HepG2 (cell line): ENCODE results near the gene CCDC57. TPM values are rescaled to one million over a fixed set of nuclear protein-coding genes. Genes with fewer than 3 reads are reported as not detected.

Experiments
- ARHGAP35 ChIP-seq: sonication (generic); formaldehyde crosslinking; IDR thresholded peaks from 2 replicates; pipeline ENCODE4 v1.9.0; 2022; ENCODE audit warnings: mild to moderate bottlenecking, inconsistent platforms, moderate library complexity, missing genetic modification reagents, borderline replicate concordance
- ATF7-NPFF ChIP-seq: sonication (generic); formaldehyde crosslinking; IDR thresholded peaks from 2 replicates; pipeline ENCODE4 v1.8.1; 2023; ENCODE audit warnings: mild to moderate bottlenecking, low read depth, missing genetic modification reagents, moderate library complexity
- ETV5 ChIP-seq: IDR thresholded peaks from 2 replicates; pipeline ENCODE4 v1.6.1; 2018; ENCODE audit warnings: missing biosample characterization, missing genetic modification reagents, inconsistent platforms, borderline replicate concordance
- FOXA1 ChIP-seq, 2 experiments: fragments of 450-650 bp in 1 of 2; sonication (generic) in 1 of 2; formaldehyde crosslinking in 1 of 2; IDR thresholded peaks; 2 replicates each; pipeline versions ENCODE4 v1.4.0 to v1.6.1; 2016 to 2020; ENCODE audit warnings: missing genetic modification reagents in 1 of 2
- FOXK1 ChIP-seq: sonication (generic); formaldehyde crosslinking; IDR thresholded peaks from 2 replicates; pipeline ENCODE4 v1.4.0; 2020; ENCODE audit warnings: low read depth, missing genetic modification reagents, borderline replicate concordance
- HCFC1 ChIP-seq: fragments of 150-350 bp; IDR thresholded peaks from 2 replicates; pipeline ENCODE4 v1.6.1; 2014; ENCODE audit warnings: low read depth, low read length
- PHF20 ChIP-seq: sonication (generic); formaldehyde crosslinking; IDR thresholded peaks from 2 replicates; pipeline ENCODE4 v1.5.0; 2020; ENCODE audit warnings: mild to moderate bottlenecking, missing genetic modification reagents
- TSC22D2 ChIP-seq: sonication (generic); formaldehyde crosslinking; IDR thresholded peaks from 2 replicates; pipeline ENCODE4 v1.5.1; 2020; ENCODE audit warnings: missing genetic modification reagents, mild to moderate bottlenecking, borderline replicate concordance
- ZNF205 ChIP-seq: IDR thresholded peaks from 2 replicates; pipeline ENCODE4 v1.6.1; 2018; ENCODE audit warnings: missing biosample characterization, missing genetic modification reagents
- ZNF446 ChIP-seq: sonication (generic); formaldehyde crosslinking; IDR thresholded peaks from 2 replicates; pipeline ENCODE4 v1.5.0; 2020; ENCODE audit warnings: mild to moderate bottlenecking, missing genetic modification reagents
- ZNF547 ChIP-seq: sonication (generic); formaldehyde crosslinking; IDR thresholded peaks from 2 replicates; pipeline ENCODE4 v1.5.1; 2020; ENCODE audit warnings: mild to moderate bottlenecking, missing genetic modification reagents
- ZNF556 ChIP-seq: sonication (generic); formaldehyde crosslinking; IDR thresholded peaks from 2 replicates; pipeline ENCODE4 v1.4.0; 2020; ENCODE audit warnings: mild to moderate bottlenecking, missing genetic modification reagents, borderline replicate concordance
- ZNF563 ChIP-seq: sonication (generic); formaldehyde crosslinking; IDR thresholded peaks from 2 replicates; pipeline ENCODE4 v1.8.0; 2022; ENCODE audit warnings: mild to moderate bottlenecking, moderate library complexity, missing genetic modification reagents
- polyA plus RNA-seq, 8 experiments: library from polyadenylated mRNA; depleted of rRNA in 3 of 8; stranded (reverse) in 7 of 8; unstranded in 1 of 8; fragments of >200 nt; fragmentation: Illumina TruSeq in 4 of 8; extraction: Trizol in 4 of 8; gene quantifications; 2 replicates each; pipeline versions ENCODE4 v1.2.1 to v1.2.3, GENCODE V29; 2011 to 2016; ENCODE audit warnings: low read depth in 4 of 8, missing spikeins in 1 of 8, mixed read lengths in 1 of 8; ENCODE audit not compliant: insufficient read depth in 1 of 8
- total RNA-seq, 5 experiments: library from RNA; depleted of rRNA; stranded (reverse); fragments of >200 nt; fragmentation: Illumina TruSeq; extraction: Trizol; gene quantifications; 2 replicates each; pipeline ENCODE4 v1.2.3, GENCODE V29; 2016; ENCODE audit warnings: low read depth in 1 of 5
- TF ChIP-seq, protein P1 (sequence below): sonication (generic); formaldehyde crosslinking; IDR thresholded peaks from 2 replicates; pipeline ENCODE4 v1.4.0; 2020; ENCODE audit warnings: missing genetic modification reagents
- TF ChIP-seq, protein P2 (sequence below), 2 experiments: sonication (generic) in 1 of 2; formaldehyde crosslinking in 1 of 2; IDR thresholded peaks; 2 replicates each; pipeline versions ENCODE4 v1.4.0 to v1.6.1; 2016 to 2020; ENCODE audit warnings: borderline replicate concordance in 1 of 2, low read depth in 1 of 2, mild to moderate bottlenecking in 1 of 2, missing genetic modification reagents in 1 of 2
- TF ChIP-seq, protein P3 (sequence below): sonication (generic); formaldehyde crosslinking; conservative IDR thresholded peaks from 2 replicates; pipeline ENCODE4 v1.8.0; 2022; ENCODE audit warnings: missing genetic modification reagents
- TF ChIP-seq, protein P4 (sequence below): sonication (generic); formaldehyde crosslinking; IDR thresholded peaks from 2 replicates; pipeline ENCODE4 v1.4.0; 2020; ENCODE audit warnings: missing genetic modification reagents

The CCDC57 gene
- total and polyA plus RNA-seq, 2 of the 13 experiments (the other 11 are each of a cell fraction or from before 2014, with no cell fraction given) = 59.3 to 59.9 TPM

DNA sequence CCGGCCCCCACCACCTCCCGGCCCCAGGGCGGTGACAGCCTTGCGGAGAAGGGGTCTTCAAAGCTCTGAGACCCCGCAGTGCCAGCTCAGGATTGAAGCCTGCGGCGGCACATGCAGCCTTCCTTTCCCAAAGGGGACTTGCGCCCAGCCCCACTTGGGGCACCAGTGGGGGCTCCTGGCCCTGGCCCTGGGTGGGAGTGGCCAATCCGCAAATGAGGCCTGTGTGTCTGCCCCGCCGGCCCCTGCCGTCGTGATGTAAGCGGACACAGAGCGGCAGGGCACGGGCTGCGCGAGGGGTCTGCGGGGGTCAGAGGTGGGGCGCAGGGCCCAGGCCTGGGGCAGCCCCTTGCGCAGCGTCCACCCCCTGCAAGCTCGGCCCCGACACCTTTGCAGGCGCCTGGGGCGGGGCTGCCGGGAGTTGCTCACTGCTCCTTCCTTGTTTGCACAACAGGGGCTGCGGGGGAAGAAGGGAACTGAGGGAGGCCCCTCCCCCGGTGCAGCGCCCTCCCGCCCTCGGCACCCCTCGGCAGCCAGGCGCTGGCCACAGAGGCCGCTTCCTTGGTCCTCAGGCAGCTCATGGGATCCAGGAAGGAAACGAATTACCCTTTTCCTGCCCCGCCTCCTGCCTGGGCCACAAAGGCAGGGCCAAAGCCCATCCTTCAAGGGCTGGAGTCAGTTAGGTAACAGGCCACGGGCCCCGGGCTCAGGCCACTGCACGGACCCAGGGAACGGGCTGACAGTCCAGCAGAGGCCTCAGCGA is 19.1 kb upstream of the CCDC57 start (continued):
- TF ChIP-seq, protein P1, sequence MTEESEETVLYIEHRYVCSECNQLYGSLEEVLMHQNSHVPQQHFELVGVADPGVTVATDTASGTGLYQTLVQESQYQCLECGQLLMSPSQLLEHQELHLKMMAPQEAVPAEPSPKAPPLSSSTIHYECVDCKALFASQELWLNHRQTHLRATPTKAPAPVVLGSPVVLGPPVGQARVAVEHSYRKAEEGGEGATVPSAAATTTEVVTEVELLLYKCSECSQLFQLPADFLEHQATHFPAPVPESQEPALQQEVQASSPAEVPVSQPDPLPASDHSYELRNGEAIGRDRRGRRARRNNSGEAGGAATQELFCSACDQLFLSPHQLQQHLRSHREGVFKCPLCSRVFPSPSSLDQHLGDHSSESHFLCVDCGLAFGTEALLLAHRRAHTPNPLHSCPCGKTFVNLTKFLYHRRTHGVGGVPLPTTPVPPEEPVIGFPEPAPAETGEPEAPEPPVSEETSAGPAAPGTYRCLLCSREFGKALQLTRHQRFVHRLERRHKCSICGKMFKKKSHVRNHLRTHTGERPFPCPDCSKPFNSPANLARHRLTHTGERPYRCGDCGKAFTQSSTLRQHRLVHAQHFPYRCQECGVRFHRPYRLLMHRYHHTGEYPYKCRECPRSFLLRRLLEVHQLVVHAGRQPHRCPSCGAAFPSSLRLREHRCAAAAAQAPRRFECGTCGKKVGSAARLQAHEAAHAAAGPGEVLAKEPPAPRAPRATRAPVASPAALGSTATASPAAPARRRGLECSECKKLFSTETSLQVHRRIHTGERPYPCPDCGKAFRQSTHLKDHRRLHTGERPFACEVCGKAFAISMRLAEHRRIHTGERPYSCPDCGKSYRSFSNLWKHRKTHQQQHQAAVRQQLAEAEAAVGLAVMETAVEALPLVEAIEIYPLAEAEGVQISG (CRISPR knock-in tag) = peak; percentile 89
- TF ChIP-seq ETV5 (CRISPR knock-in tag) (peak; percentile 81; the same call in 1 of the 2 replicates), ZNF556 (CRISPR knock-in tag) (peak; percentile 46; the same call in 1 of the 2 replicates), ATF7-NPFF (CRISPR knock-in tag) (peak; percentile 75; the same call in 1 of the 2 replicates), FOXA1 (IDR thresholded peaks at IDR 0.05) (no peak), FOXA1 (CRISPR knock-in tag; IDR thresholded peaks at IDR 0.05) (peak; percentile 95), ZNF205 (CRISPR knock-in tag) (peak; percentile 73; the same call in 1 of the 2 replicates), ARHGAP35 (CRISPR knock-in tag) (no peak), FOXK1 (CRISPR knock-in tag) (peak; percentile 3; the same call in 1 of the 2 replicates), HCFC1 (no peak), TSC22D2 (CRISPR knock-in tag) (peak; percentile 73; the same call in 1 of the 2 replicates), ZNF446 (CRISPR knock-in tag) (no peak; the same call in 1 of the 2 replicates), ZNF563 (CRISPR knock-in tag) (0 out of 2 replicates have a peak, but pooled peaks have one; percentile 52), ZNF547 (CRISPR knock-in tag) (no peak), PHF20 (CRISPR knock-in tag) (0 out of 2 replicates have a peak, but pooled peaks have one; percentile 72)
- TF ChIP-seq, protein P2, sequence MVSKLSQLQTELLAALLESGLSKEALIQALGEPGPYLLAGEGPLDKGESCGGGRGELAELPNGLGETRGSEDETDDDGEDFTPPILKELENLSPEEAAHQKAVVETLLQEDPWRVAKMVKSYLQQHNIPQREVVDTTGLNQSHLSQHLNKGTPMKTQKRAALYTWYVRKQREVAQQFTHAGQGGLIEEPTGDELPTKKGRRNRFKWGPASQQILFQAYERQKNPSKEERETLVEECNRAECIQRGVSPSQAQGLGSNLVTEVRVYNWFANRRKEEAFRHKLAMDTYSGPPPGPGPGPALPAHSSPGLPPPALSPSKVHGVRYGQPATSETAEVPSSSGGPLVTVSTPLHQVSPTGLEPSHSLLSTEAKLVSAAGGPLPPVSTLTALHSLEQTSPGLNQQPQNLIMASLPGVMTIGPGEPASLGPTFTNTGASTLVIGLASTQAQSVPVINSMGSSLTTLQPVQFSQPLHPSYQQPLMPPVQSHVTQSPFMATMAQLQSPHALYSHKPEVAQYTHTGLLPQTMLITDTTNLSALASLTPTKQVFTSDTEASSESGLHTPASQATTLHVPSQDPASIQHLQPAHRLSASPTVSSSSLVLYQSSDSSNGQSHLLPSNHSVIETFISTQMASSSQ (IDR thresholded peaks at IDR 0.05; ENCODE audit: low read depth) = no peak
- TF ChIP-seq, protein P2 (CRISPR knock-in tag; IDR thresholded peaks at IDR 0.05; ENCODE audit: borderline replicate concordance) = no peak; the same call in 1 of the 2 replicates
- TF ChIP-seq, protein P3, sequence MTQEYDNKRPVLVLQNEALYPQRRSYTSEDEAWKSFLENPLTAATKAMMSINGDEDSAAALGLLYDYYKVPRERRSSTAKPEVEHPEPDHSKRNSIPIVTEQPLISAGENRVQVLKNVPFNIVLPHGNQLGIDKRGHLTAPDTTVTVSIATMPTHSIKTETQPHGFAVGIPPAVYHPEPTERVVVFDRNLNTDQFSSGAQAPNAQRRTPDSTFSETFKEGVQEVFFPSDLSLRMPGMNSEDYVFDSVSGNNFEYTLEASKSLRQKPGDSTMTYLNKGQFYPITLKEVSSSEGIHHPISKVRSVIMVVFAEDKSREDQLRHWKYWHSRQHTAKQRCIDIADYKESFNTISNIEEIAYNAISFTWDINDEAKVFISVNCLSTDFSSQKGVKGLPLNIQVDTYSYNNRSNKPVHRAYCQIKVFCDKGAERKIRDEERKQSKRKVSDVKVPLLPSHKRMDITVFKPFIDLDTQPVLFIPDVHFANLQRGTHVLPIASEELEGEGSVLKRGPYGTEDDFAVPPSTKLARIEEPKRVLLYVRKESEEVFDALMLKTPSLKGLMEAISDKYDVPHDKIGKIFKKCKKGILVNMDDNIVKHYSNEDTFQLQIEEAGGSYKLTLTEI (CRISPR knock-in tag) = no peak
- TF ChIP-seq, protein P4, sequence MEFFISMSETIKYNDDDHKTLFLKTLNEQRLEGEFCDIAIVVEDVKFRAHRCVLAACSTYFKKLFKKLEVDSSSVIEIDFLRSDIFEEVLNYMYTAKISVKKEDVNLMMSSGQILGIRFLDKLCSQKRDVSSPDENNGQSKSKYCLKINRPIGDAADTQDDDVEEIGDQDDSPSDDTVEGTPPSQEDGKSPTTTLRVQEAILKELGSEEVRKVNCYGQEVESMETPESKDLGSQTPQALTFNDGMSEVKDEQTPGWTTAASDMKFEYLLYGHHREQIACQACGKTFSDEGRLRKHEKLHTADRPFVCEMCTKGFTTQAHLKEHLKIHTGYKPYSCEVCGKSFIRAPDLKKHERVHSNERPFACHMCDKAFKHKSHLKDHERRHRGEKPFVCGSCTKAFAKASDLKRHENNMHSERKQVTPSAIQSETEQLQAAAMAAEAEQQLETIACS (CRISPR knock-in tag) = 0 out of 2 replicates have a peak, but pooled peaks have one; percentile 42
